Measurements from ENCODE around the gene SIGLEC5. TPM values are rescaled to one million over a fixed set of nuclear protein-coding genes. Genes with fewer than 3 reads are reported as not detected.
A peak's percentile ranks its signal among the peaks of the same experiment; 100 is the strongest.

SIGLEC5 gene
- total and polyA plus RNA-seq, 2 of the 13 experiments (the other 11 are each of a cell fraction or from before 2014, with no cell fraction given), result not detected

DNA sequence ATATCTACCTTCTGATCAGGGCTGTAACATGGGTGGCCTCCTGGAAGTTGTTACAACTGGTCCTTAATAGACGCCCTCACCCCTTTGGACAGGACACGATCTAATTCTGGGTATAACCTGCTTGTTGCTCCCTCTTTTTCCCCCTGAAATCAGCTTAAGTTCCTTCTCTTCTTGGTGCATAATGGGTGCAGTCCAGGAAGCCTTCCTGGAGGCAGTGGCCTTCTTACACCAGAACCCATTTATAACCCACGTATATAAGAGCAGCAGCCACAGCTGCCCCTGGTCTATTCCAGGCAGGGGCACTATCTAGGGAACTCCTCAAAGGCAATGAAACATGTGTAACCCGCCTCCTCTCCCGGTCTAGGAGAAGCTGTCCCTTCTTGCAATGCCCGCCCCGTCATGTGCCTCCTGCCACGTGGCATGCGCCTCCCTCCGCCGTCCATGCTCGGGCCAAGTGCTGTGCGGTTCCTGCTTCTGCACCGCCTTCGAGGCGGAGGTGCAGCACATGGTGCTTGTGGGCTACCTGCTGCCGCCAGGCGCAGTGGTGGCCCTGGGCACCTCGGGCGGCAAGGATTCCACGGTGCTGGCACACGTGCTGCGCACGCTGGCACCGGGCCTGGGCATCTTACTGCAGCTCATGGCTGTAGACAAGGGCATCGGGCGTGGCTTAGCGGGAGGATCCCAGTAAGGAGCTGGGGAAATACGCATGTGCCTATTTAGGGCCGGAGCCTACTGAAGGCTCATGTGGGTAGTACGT is 31.9 kb downstream of the SIGLEC5 start:
- no peaks in the 10 kb centered on the region for H4K20me1 ChIP-seq (ENCODE audit: insufficient read depth, low read length)
- DNase-seq (ENCODE audit: low spot score) (no peak), FAIRE-seq (no peak), ATAC-seq (no peak)
- no peak overlapping the region for H3K4me2 ChIP-seq (ENCODE audit: low read depth, low read length)
- H3K27ac ChIP-seq (ENCODE audit: extremely low read length, insufficient read depth, low read length), result no peak overlapping the region
- no TSS peak for BruUV-seq (replicated peaks)
- no peak overlapping the region for H3K4me3 ChIP-seq (replicated peaks in 1 of 3; ENCODE audit: insufficient read depth in 1 of 3, low read depth in 2 of 3, low read length in 3 of 3)
- H3K79me2 ChIP-seq (ENCODE audit: insufficient read depth, low read length), result no peaks in the 10 kb centered on the region
- H3K27me3 ChIP-seq (ENCODE audit: control insufficient read depth in 1 of 2, insufficient read depth in 2 of 2, low read length in 2 of 2), result no peaks in the 10 kb centered on the region; a peak in 1 of 5 replicates
- peaks cover 4% of the 10 kb centered on the region; the same call in 1 of the 2 replicates for H3K4me1 ChIP-seq (ENCODE audit: insufficient read depth, low read length)
- TF ChIP-seq ZNF121 (CRISPR knock-in tag; IDR thresholded peaks at IDR 0.05) (no peak), WIZ (CRISPR knock-in tag; IDR thresholded peaks at IDR 0.05) (no peak), ATAD3A (CRISPR knock-in tag; IDR thresholded peaks at IDR 0.05) (no peak)
- TF ChIP-seq, protein P1, sequence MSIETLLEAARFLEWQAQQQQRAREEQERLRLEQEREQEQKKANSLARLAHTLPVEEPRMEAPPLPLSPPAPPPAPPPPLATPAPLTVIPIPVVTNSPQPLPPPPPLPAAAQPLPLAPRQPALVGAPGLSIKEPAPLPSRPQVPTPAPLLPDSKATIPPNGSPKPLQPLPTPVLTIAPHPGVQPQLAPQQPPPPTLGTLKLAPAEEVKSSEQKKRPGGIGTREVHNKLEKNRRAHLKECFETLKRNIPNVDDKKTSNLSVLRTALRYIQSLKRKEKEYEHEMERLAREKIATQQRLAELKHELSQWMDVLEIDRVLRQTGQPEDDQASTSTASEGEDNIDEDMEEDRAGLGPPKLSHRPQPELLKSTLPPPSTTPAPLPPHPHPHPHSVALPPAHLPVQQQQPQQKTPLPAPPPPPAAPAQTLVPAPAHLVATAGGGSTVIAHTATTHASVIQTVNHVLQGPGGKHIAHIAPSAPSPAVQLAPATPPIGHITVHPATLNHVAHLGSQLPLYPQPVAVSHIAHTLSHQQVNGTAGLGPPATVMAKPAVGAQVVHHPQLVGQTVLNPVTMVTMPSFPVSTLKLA (IDR thresholded peaks at IDR 0.05), result 0 out of 2 replicates have a peak, but pooled peaks have one; percentile 12
- intact Hi-C loops (cut with micrococcal nuclease; ENCODE audit: unreplicated experiment) (no loop called here), in situ Hi-C loops (cut with HindIII; ENCODE audit: extremely low pct_ligation_motif_present, low pct_unique_long_range_greater_than_20kb) (no loop called here)
- no peaks in the 10 kb centered on the region for H3K36me3 ChIP-seq (replicated peaks in 1 of 2; ENCODE audit: control insufficient read depth in 1 of 2, insufficient read depth in 2 of 2, low read length in 2 of 2)
- H3K9me3 ChIP-seq (ENCODE audit: low read length), result no peaks in the 10 kb centered on the region
- no peak overlapping the region for H2AFZ ChIP-seq (ENCODE audit: low read length)
- CTCF ChIA-PET (ENCODE audit: low intra/inter-chr PET ratio, low total read pairs), result no interaction called here
- H3K9ac ChIP-seq (ENCODE audit: insufficient read depth, low read depth, low read length), result no peak overlapping the region
- POLR2A ChIA-PET, result no interaction called here
- WGBS (ENCODE audit: low lambda C conversion rate), result 74% methylated on average over 26 of the region's 31 CpGs
